Heart right ventricle (tissue), 16 donors: ENCODE data around the gene DEFB131B. TPM values are rescaled to one million over a fixed set of nuclear protein-coding genes. Genes with fewer than 3 reads are reported as not detected.
"Not testable (repeated sequence)": the region's sequence is repeated elsewhere in the genome, so short reads cannot be mapped to it uniquely, and the experiment has no call there.

Experiments
- ATAC-seq, 8 donors: fragments of 200-7000 bp; cut with Tn5 transposase; one replicate each; pipeline ENCODE4 v1.9.1; 2020; ENCODE audit warnings: mild to moderate bottlenecking in 8 of 8, moderate library complexity in 8 of 8, moderate number of reproducible peaks in 1 of 8
- DNase-seq, 2 donors: peaks; one replicate each; pipeline ENCODE4 v3.0.0-alpha.2; 2020
- H3K27ac ChIP-seq, 10 donors: fragments of 200-600 bp; sonication (generic) in 2 of 10; one replicate each; pipeline versions ENCODE4 v1.5.0 to v1.8.0; 2020 to 2022; ENCODE audit warnings: mild to moderate bottlenecking in 3 of 10
- H3K27me3 ChIP-seq, 7 donors: fragments of 200-600 bp; one replicate each; pipeline ENCODE4 v1.8.0; 2021 to 2022; ENCODE audit warnings: mild to moderate bottlenecking in 2 of 7
- H3K36me3 ChIP-seq, 9 donors: fragments of 200-600 bp; sonication (generic) in 1 of 9; one replicate each; pipeline versions ENCODE4 v1.5.0 to v1.8.0; 2020 to 2022; ENCODE audit warnings: mild to moderate bottlenecking in 2 of 9
- H3K4me1 ChIP-seq, 9 donors: fragments of 200-600 bp; sonication (generic) in 1 of 9; one replicate each; pipeline versions ENCODE4 v1.5.0 to v1.8.0; 2020 to 2022; ENCODE audit warnings: mild to moderate bottlenecking in 4 of 9
- H3K4me3 ChIP-seq, 10 donors: fragments of 200-600 bp; sonication (generic) in 2 of 10; one replicate each; pipeline versions ENCODE4 v1.5.0 to v1.8.0; 2020 to 2022; ENCODE audit warnings: mild to moderate bottlenecking in 7 of 10, moderate library complexity in 2 of 10
- H3K9me3 ChIP-seq, 11 donors: fragments of 200-600 bp in 10 of 11; sonication (generic) in 2 of 11; one replicate each; pipeline versions ENCODE4 v1.5.0 to v1.8.0; 2013 to 2022; ENCODE audit warnings: mild to moderate bottlenecking in 2 of 11, control low read depth in 1 of 11, moderate library complexity in 1 of 11
- WGBS, 2 donors: extraction: QIAGEN DNeasy Blood & Tissue Kit; methylation state at CpG; one replicate each; pipeline ENCODE4 v1.1.7; 2013; ENCODE audit warnings: inconsistent platforms in 1 of 2; 5-methylcytosine and 5-hydroxymethylcytosine counted together
- intact Hi-C, 10 donors: fragments of 100-400 bp; cut with DNase I; formaldehyde crosslinking; loops; one replicate each; pipeline versions ENCODE4 v1.11.1 to v1.14.2; 2022
- polyA plus RNA-seq, 2 donors: library from polyadenylated mRNA; stranded (reverse); fragments of 200-250 nt; gene quantifications; one replicate each; pipeline ENCODE4 v1.2.3, GENCODE V29; 2013
- total RNA-seq, 10 donors: library from RNA; stranded (reverse); fragmentation: NEBNext Ultra II Directional in 3 of 10; extraction: Animal tissue kit (Norgen Biotek cat#: 25700) in 3 of 10; gene quantifications; one replicate each; pipeline versions ENCODE4 v1.2.1 to v1.2.4, GENCODE V29; 2021 to 2023
- TF ChIP-seq, protein P1 (sequence below), 9 donors: fragments of 200-600 bp; sonication (generic) in 2 of 9; IDR thresholded peaks; one replicate each; pipeline versions ENCODE4 v1.5.0 to v1.8.0; 2021 to 2022; ENCODE audit warnings: antibody characterized with exemption in 9 of 9, mild to moderate bottlenecking in 5 of 9, moderate library complexity in 1 of 9
- donor health status: Arrhythmogenic right ventricular cardiomyopathy.
- donor health status: ischemic (EF 13 %, LVEDD 7.1; RV severe dilation, severe dysfunction).
- donor health status: healthy with polysubstance abuse.
- donor health status: DM: no; HTN: yes; CAD: no.
- donor health status: DM: no; HTN: no; CAD: no.
- donor health status: ischemic (EF 25% LVEDD 6.9; RV normal size, moderate dysfunction).
- donor health status: ischemic (EF 25% LVEDD 5.7; RV mildly dilated, moderate dysfunction).
- donor health status: healthy.
- donor health status: DM: yes; HTN: yes; CAD: no.
- donor health status: Ischemic cardiomyopathy.
- donor health status: ischemic (EF 35%, LVEDD 5.7; RV mildly dilated, moderate dysfunction).
- donor health status: nonischemic (EF 11% LVEDD 7.7; RV severe dilation, severe dysfunction).
- donor health status: DM: yes; HTN: yes; CAD: no.
- donor health status: PGD.
- donor health status: ischemic (EF 29% LVEDD 5.4; RV normal size, mild dysfunction).
- donor health status: nonischemic (EF 23%, LVEDD 6.1; RV moderate dilation, normal function).

The DEFB131B gene
- total and polyA plus RNA-seq, 12 donors: not detected

GRCh38 chr11:71863978-71864627, 14.2 kb upstream of the DEFB131B start:
- H3K4me3 ChIP-seq, H3K9me3 ChIP-seq, H3K27ac ChIP-seq, H3K27me3 ChIP-seq, H3K4me1 ChIP-seq, H3K36me3 ChIP-seq, intact Hi-C loops, ATAC-seq, DNase-seq: not testable (repeated sequence)
- 64 to 73% methylated on average over 3 of the region's 3 CpGs for WGBS, 2 donors
- TF ChIP-seq, protein P1, sequence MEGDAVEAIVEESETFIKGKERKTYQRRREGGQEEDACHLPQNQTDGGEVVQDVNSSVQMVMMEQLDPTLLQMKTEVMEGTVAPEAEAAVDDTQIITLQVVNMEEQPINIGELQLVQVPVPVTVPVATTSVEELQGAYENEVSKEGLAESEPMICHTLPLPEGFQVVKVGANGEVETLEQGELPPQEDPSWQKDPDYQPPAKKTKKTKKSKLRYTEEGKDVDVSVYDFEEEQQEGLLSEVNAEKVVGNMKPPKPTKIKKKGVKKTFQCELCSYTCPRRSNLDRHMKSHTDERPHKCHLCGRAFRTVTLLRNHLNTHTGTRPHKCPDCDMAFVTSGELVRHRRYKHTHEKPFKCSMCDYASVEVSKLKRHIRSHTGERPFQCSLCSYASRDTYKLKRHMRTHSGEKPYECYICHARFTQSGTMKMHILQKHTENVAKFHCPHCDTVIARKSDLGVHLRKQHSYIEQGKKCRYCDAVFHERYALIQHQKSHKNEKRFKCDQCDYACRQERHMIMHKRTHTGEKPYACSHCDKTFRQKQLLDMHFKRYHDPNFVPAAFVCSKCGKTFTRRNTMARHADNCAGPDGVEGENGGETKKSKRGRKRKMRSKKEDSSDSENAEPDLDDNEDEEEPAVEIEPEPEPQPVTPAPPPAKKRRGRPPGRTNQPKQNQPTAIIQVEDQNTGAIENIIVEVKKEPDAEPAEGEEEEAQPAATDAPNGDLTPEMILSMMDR (IDR thresholded peaks at IDR 0.05): peak in 7 of 9 donors; percentile 25 to 60 (median 50)

DNA sequence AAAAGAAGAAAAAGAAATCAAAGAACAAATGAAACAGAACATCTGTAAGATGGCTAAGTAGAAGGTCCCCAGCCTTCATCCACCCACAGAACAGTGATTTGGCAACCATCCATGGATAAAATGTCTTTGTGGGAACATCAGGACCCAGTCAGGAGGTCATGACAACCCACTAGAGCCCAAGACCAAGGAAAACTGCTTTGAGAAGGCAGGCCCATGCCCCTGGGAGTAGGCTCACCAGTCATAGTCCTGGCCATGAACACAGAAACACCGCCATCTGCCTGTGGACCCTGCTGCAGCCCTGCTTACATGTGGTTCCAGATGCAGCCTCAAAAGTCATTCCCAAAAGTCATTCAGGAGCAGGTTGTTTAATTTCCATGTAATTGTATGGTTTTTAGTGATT, 11.0 kb upstream of the DEFB131B start:
- H3K4me1 ChIP-seq, H3K9me3 ChIP-seq, intact Hi-C loops, H3K27ac ChIP-seq, H3K4me3 ChIP-seq, H3K36me3 ChIP-seq, H3K27me3 ChIP-seq: not testable (repeated sequence)
- ATAC-seq (peak; percentile 16 to 68 (median 56)), DNase-seq (peak; percentile 21 to 24)
- WGBS, 2 donors: 84 to 93% methylated on average over 1 of the region's 1 CpG
- TF ChIP-seq, protein P1 (IDR thresholded peaks at IDR 0.05): peak in 5 of 9 donors; percentile 9 to 40 (median 13)

- H3K4me1 ChIP-seq, ATAC-seq, DNase-seq, H3K27ac ChIP-seq, H3K9me3 ChIP-seq, H3K4me3 ChIP-seq, H3K36me3 ChIP-seq, H3K27me3 ChIP-seq, intact Hi-C loops: not testable (repeated sequence)
- WGBS, 2 donors: 94 to 96% methylated on average over 3 of the region's 3 CpGs
Measured at GRCh38 chr11:71869931-71870330, 8.3 kb upstream of the DEFB131B start.

DNA sequence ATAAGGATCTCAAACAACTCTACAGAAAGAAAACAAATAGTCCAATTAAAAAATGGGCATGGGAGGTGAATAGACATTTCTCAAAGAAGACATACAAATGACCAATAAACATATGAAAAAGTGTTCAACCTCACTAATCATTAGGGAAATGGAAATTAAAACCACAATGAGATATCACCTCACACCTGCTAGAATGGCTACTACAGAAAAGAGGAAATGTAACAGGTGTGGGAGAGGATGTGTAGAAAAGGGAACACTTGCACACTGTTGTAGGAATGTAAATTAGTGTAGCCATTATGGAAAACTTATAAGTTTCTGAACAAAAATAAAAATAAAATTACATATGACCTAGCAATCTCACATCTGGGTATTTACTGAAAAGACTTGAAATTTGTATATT, 7.6 kb upstream of the DEFB131B start:
- H3K9me3 ChIP-seq, H3K27ac ChIP-seq, DNase-seq, H3K27me3 ChIP-seq, H3K4me1 ChIP-seq, H3K4me3 ChIP-seq, intact Hi-C loops, H3K36me3 ChIP-seq, ATAC-seq: not testable (repeated sequence)

DNA sequence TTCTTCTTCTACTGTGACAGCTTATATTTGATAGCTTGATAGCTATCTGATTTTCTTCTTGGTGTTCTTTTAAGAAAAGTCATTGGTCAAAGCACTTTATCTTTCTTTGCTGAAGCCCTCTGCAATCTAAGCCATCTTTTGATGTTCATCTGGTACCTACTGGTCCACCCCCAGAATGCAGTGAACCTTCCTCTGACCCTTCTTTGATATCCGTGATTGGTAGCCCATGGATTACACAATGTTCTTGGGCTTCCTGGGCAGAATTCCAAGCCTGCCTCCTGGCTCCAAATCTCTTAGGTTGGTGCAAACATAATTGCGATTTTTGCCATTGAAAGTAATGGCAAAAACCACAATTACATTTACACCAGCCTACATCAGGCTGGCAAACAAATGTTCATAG, 2.0 kb upstream of the DEFB131B start:
- WGBS, 2 donors: 62 to 75% methylated on average over 2 of the region's 2 CpGs
- ATAC-seq, intact Hi-C loops: not testable (repeated sequence)

GRCh38 chr11:71885806-71886205, 7.6 kb downstream of the DEFB131B start:
- H3K27me3 ChIP-seq, H3K4me3 ChIP-seq, H3K4me1 ChIP-seq, intact Hi-C loops, ATAC-seq, H3K36me3 ChIP-seq, H3K9me3 ChIP-seq, H3K27ac ChIP-seq, DNase-seq: not testable (repeated sequence)
- 96 to 98% methylated on average over 12 of the region's 12 CpGs for WGBS, 2 donors

More for the DNA sequence above, 2.0 kb upstream of the DEFB131B start:
- H3K27ac ChIP-seq, H3K9me3 ChIP-seq, H3K4me1 ChIP-seq, H3K4me3 ChIP-seq, DNase-seq, H3K27me3 ChIP-seq: not testable (repeated sequence)
- peaks cover 0 to 19% (median 0%) of the 10 kb centered on the region in 9 donors for H3K36me3 ChIP-seq

DNA sequence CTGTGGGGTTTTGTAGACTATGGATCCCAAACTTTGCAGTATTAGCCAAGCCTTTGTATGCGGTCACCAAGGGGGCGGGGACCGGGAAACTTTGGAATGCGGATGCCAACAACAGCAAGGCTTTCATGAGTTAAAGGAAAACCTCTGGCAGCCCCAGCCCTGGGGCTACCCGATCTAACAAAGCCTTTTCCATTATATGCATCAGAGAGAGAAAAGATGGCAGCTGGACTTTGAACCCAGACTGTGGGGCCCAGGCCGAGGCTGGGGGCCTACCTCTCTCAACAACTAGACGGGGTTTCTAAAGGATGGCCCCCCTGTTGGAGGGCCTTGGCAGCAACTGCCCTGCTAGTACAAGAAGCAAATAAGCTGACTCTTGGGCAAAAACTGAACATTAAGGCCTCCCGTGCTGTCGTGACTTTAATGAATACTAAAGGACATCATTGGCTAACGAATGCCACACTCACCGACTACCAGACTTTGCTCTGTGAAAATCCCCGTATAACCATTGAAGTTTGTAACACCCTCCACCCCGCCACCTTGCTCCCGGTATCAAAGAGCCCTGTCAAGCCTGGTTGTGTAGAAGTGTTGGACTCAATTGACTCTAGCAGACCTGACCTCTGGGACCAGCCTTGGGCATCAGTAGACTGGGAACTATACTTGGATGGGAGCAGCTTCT, 10.2 kb downstream of the DEFB131B start:
- H3K4me3 ChIP-seq, H3K36me3 ChIP-seq, DNase-seq, H3K9me3 ChIP-seq, H3K27ac ChIP-seq, ATAC-seq, H3K4me1 ChIP-seq, H3K27me3 ChIP-seq, intact Hi-C loops: not testable (repeated sequence)
- WGBS, 2 donors: 92 to 94% methylated on average over 14 of the region's 14 CpGs

- H3K27me3 ChIP-seq, H3K4me1 ChIP-seq, DNase-seq, H3K4me3 ChIP-seq, ATAC-seq, H3K27ac ChIP-seq, intact Hi-C loops, H3K9me3 ChIP-seq, H3K36me3 ChIP-seq: not testable (repeated sequence)
- 94 to 95% methylated on average over 13 to 14 of the region's 14 CpGs for WGBS, 2 donors
Measured at GRCh38 chr11:71889181-71889872, 11.1 kb downstream of the DEFB131B start.
